NCI-H187 treated with DMSO at 0.1 percent for 48 hours (cell line): ENCODE data around the gene UGT1A7.
"Not testable (repeated sequence)": the region's sequence is repeated elsewhere in the genome, so short reads cannot be mapped to it uniquely, and the experiment has no call there.

ENCODE experiments used
- DNase-seq: peaks from one replicate; lab custom pipeline; 2025; lab: John Stamatoyannopoulos, UW

The UGT1A7 gene

GRCh38 chr2:233681521-233682099 lies at the start of gene UGT1A7:
Gene UGT1A7, plus strand, starts transcription at chr2:233681901. Its CDS starts 37 bp downstream, at chr2:233681938.
- DNase-seq: no peak

- not testable (repeated sequence) for DNase-seq
Measured at GRCh38 chr2:233636306-233636705, 45.4 kb upstream of the UGT1A7 start, which contains the start of gene UGT1A10. Gene UGT1A10, plus strand, starts transcription at chr2:233636448. Its CDS starts 75 bp downstream, at chr2:233636523.

DNA sequence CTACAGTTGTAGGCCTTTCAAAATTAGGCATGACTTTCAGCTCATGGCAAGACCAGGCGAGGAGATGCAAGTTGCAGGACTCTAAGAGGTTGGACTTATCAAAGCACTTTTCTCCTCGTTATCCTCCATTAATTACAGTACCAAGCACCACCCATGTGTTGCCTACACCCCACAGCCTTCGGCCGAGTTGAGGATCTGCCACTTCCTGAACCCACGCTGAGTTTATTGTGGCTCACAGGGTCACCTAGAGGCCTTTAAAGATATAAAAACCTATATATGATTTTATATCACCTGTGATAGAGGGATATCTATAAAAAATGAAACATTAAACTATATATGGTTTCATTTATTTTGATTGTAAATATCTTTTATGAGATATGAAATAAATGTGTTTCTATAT lies 42.9 kb upstream of the UGT1A7 start:
- DNase-seq: no peak

DNA sequence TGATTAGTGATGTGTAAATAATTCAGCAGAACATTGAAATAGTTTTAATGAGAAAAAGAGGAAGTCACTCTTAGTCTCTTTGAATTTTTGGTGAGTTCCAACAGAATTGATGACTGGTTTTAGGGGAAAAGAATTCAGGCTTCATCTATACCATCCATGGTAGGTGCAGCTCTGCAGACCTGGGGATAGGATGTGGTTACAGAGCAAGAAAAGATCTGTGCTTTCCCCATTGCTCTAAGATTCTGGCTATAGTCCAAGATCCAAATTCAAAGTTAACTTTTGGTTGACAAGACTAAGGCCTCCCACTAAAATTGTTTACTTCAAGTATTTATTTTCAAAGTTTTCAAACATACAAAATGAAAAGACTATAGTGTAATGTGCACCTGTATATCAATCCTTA lies 41.8 kb upstream of the UGT1A7 start:
- DNase-seq: no peak

GRCh38 chr2:233643128-233643527 lies 38.6 kb upstream of the UGT1A7 start:
- DNase-seq: no peak

DNA sequence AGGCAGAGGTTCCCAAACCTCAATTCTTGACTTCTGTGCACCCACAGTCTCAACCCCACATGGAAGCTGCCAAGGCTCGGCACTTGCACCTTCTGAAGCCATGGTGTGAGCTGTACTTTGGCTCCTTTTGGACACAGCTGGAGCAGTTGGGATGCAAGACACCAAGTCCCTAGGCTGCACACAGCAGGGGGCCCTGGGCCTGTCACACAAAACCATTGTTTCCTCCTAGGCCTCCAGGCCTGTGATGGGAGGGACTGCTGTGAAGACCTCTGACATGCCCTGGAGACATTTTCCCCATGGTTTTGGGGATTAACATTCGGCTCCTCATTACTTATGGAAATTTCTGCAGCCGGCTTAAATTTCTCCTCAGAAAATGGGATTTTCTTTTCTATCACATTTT lies 35.7 kb upstream of the UGT1A7 start:
- DNase-seq: not testable (repeated sequence)

- DNase-seq: no peak
Measured at GRCh38 chr2:233650981-233651380, 30.7 kb upstream of the UGT1A7 start.

- no peak for DNase-seq
Measured at GRCh38 chr2:233651430-233651829, 30.3 kb upstream of the UGT1A7 start.

DNA sequence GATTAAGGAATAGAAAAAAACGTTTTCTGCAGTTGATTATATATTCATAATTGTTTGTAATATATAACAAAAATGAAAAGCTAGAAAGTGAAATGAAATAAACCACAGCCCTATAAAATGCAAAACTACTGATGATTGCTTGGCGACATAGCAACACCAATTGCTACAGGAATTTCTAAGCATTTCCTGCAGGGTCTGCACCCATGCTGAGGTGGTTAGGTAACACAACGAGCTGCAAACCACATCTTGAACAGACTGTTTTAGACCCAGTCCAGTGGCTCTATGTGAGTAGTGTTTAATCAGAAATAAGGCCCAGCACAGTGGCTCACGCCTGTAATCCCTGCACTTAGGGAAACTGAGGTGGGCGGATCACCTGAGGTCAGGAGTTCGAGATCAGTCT lies 27.2 kb upstream of the UGT1A7 start:
- no peak for DNase-seq

DNA sequence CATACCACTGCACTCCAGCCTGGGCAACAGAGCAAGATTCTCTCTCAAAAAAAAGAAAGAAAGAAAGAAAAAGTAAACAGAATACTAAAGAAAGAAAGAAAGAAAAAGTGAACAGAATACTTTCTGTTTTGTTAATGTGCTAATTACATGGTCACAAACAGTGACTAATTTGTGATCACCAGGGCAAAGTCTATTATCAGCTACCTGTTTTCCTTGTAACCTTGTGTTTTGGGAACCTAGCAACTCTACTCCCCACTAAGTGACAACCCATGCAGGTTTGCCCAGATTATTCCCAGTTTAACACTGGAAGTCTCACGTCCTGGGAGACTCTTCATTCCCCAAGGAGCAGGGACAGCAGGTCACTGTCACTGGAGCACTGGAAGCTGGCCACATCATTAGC lies 26.7 kb upstream of the UGT1A7 start:
- DNase-seq: no peak

DNA sequence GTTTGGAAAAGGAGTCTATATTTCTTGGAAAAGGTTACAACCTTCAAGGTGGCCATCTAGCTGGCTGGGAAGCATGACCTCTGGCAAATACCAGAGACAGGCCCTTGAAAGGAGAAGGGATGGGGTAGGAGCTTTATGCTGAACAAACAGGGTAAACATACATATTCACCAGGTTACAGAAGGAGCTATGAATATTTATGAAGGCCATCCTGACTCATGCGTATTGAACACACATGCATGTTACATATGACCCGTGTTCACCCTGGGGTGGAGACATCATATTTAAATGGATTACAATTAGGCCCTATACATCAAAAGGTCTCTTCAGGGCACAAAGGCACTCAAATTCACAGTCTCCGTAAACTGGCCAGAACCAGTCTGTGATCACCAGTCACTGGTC lies 25.8 kb upstream of the UGT1A7 start:
- not testable (repeated sequence) for DNase-seq

GRCh38 chr2:233656443-233656842 lies 25.3 kb upstream of the UGT1A7 start:
- no peak for DNase-seq

DNA sequence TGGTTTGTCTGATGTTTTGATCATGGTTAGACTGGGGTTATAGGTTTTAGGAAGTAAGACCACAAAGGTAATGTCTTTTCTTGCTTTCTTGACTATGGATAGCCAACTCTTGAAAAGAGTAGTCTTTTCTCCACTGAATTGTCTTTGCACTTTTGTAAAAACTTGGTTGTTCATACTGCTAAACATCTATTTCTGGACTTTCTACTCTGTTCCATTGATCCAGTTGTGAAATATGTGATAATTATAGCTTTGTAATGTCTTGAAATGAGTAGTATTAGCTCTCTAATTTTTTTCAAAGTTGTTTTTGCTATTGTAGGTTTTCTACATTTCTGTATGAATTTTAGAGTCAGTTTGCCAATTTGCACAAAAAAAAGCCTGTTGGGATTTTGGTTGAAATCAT lies 23.1 kb upstream of the UGT1A7 start:
- DNase-seq: no peak

DNA sequence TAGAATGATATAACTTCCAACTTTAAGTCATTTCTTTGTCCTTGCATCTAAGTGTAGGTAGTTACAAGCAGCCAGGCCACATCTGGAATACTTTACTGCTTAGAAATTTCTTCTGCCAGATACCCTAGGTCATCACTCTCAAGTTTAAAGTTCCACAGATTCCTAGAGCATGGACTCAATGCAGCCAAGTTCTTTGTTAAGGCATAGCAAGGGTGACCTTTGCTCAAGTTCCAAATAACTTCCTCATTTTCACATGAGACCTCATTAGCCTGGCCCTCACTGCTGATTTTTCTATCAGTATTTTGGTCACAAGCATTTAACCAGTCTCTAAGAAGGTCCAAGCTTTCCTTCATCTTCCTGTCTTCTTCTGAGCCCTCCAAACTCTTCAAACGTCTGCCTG lies 17.8 kb upstream of the UGT1A7 start:
- DNase-seq: no peak

DNA sequence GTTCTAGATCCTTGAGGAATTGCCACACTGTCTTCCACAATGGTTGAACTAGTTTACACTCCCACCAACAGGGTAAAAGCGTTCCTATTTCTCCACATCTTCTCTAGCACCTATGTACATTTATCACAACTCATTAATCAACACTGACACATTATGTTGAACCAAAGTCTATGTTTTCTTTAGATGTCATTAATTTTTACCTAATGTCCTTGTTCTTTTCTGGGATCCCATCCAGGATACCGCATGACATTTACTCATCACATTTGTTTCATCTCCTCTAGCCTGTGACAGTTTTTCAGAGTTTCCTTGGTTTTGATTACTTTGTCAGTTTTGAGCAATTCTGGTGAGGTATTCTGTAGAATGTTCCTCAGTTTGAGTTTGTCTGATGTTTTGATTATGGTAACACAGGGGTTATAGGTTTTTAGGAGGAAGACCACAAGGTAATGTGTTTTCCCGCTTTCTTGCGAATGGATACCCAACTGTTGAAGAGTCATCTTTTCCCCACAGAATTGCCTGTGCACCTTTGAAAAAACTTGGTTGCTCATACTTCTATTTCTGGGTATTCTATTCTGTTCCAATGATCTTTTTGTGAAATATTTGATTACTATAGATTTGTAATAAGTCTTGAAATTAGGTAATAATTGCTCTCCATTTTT lies 13.0 kb upstream of the UGT1A7 start:
- DNase-seq: no peak

DNA sequence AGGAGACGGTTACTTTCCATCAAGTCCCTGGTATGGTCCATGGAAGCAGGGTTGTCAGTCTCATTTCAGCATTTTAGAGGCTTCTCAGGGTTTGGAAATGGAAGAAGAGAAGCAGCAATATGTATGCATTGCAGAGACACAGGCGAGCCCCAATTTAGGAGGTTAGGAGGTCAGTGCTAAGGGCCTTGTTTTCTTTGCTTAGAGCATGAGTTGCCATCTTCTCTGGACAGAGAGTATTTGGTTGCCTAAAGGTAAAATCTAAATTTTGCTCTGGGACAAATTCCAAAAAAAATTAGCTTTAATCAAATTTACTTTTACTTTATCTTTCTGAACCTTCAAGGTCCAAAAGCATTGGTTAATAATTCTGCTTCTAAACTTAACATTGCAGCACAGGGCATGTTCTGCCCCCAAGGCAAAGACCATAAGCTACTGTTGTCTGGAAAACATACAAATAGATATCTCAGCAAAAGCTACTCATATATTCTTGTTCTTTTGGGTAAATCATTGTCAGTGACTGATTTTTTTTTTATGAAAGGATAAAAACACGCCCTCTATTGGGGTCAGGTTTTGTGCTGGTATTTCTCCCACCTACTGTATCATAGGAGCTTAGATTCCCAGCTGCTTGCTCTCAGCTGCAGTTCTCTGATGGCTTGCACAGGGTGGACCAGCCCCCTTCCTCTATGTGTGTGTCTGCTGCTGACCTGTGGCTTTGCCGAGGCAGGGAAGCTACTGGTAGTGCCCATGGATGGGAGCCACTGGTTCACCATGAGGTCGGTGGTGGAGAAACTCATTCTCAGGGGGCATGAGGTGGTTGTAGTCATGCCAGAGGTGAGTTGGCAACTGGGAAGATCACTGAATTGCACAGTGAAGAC lies 10.2 kb upstream of the UGT1A7 start, which contains the start of gene UGT1A9:
TSS of gene UGT1A9 (plus strand) at position 609 of the 872 bp plus-strand sequence. CDS start at position 646, 37 bp downstream.
- DNase-seq: no peak

GRCh38 chr2:233672886-233673285 lies 8.8 kb upstream of the UGT1A7 start:
- no peak for DNase-seq

DNA sequence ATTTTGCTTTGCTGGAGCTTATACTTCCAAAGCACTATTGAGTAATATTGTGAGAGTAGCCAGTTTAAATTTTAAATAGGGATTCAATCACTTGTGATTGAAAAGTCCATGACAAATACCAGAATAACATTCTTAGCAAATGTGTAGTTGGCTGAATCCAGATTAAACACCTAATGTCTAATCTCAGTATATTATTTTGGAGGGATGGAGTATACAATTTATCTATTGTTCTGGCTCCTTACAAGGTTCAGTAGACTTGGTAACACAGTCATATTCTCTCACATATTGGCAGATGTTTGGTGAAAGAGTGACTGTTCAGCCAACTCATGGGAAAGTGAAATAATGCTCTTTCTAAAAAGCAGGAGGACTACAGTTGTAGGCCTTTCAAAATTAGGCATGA lies 7.8 kb upstream of the UGT1A7 start:
- DNase-seq: no peak

DNA sequence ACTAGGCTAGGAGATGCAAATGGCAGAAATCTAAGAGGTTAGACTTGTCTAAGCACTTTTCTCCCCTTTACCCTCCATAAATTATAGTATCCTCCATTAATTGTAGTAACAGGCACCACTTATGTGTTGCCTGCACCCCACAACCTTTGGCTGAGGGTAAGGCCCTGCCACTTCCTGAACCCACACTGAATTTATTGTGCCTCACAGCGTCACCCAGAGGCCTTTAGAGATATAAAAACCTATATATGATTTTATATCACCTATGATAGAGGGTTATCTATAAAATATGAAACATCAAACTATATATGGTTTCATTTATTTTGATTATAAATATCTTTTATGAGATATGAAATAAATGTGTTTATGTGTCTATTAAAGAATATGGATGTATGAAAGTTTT lies 7.4 kb upstream of the UGT1A7 start:
- no peak for DNase-seq

DNA sequence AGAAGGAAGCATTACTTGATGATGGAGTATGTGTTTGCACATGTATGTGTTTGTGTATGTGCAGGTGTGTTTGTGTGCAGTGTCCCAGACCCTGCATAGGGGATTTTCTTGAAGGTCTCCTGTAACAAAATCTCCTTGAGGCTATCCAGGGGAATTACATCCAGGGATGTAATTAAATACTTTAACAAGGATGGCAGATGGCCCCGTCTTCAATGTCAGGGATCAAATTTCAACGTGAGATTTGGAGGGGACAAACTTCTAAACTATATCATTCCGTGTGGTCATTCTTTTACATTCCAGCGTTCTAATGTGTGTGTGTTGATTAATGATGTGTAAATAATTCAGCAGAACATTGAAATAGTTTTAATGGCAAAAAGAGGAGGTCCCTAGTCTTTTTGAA lies 6.7 kb upstream of the UGT1A7 start:
- no peak for DNase-seq

GRCh38 chr2:233676046-233676445 lies 5.7 kb upstream of the UGT1A7 start:
- DNase-seq: no peak

- no peak for DNase-seq
Measured at GRCh38 chr2:233679196-233679595, 2.5 kb upstream of the UGT1A7 start.
